HG03135 (cell line): ENCODE results near the gene RARB.

Source experiments
- ATAC-seq: cut with Tn5 transposase; IDR thresholded peaks from one replicate; pipeline ENCODE4 v1.9.1; 2021; ENCODE audit warnings: mild to moderate bottlenecking, moderate library complexity; ENCODE audit not compliant: unreplicated experiment

RARB gene

GRCh38 chr3:25573386-25574171, 145.5 kb downstream of the RARB start:
- ATAC-seq, result no peak

DNA sequence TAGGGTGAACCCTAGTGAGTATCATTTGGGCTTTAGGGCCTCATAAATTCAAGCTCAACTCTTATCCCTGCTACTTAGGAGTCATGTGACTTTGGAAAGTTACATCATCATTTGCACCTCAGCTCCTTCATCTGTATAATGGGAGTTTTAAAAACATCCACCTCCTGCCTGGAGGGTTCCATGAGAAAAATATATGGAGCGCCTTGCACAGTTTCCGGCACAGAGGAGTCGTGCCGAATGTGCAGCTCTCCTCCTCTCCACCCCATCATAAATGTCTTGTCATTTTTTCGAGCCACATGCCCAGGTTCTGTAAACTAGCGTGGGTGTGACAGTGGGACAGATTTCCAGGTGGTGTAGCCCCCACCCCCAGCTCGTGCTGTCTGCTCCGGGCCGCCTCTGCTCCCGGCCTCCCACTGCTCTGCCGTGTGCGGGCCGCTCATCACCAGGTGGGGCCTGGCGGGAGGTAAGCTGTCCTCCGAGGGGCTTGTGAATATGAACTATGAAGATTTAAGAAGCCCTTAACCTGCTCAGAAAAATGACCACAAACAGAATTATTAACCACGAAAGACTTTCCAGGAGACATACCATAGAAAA, 146.2 kb downstream of the RARB start:
- ATAC-seq, result no peak

GRCh38 chr3:25575001-25575400, 146.9 kb downstream of the RARB start:
- ATAC-seq, result no peak

DNA sequence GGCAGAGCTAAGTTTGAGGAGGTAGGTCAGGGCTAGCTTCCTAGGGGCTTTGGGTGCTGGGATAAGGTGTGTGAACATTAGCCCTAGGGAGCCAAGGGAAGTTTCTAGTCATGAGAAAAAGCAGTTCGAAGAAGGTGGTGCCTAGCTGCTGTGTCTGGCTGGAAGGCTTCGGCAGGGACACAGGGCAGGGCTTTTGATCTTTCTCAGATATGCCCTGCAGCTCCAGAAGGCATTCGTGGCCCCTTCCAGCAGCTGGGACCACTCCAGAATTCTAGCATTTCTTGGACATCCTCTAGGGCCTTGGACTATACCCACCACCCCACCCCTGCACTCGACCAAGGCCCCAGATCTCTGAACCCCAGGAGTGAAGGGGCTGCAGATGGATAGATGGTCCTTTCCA, 148.1 kb downstream of the RARB start:
- ATAC-seq, result no peak

DNA sequence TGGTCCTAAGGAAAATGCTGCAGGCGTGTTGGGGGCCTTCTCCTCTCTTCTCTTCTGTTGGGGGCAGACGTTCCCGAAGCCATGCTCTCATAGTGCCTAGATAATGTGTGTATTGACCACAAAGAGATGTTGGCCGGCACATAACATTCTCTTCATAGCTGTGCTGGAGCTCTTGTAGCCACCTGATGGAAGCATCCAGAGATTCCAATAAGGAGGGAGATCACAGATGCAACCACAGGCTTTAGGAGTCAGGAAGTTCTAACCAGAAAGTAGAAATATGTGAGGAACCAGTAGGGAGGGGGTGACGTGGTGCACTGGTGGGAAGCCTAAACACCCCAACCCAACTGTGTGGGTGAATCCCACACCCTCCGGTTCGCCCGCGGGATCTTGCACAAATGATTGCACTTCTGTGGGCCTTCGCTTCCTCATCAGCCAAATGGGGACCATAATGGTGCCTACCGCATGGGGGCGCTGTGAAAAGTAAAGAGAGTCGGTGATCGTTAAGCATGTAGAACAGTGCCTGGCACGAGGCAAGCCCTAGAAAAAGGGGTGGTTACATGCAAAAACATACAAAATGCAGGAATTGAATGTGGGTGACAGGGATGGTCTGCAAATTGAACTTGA, 148.9 kb downstream of the RARB start:
- no peak for ATAC-seq

DNA sequence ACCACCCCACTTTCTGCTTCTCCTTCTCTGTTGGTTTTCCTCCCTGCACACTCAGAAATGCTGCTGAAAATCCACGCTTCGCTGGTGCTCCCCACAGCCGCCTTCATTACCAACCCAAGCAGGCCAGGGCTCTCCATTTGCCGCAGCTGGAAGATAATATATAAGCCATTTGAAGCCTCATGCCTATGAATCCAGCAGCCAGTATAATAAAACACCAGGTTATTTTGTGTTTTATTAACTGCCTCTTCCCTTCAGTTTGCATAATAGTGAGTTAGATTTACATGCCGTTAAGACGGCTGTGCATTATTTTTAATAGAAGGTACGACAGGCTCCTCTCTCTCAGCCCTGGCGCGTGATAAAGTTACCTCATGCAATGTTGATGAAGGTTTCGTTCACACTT, 150.0 kb downstream of the RARB start:
- ATAC-seq, result no peak

DNA sequence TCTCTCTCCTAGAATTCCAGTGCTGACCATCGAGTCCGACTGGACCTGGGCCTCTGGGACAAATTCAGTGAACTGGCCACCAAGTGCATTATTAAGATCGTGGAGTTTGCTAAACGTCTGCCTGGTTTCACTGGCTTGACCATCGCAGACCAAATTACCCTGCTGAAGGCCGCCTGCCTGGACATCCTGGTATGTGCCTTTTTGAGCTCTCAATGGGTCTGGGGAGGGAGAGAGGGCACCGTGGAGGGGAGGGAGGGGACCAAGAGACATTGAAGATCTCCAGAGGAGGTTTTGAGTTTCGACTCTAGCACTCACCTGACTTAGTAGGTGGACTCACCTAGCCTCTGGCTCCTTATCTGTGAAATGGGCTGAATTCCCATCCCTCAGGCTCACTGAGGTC, 152.5 kb downstream of the RARB start:
- ATAC-seq, result no peak

DNA sequence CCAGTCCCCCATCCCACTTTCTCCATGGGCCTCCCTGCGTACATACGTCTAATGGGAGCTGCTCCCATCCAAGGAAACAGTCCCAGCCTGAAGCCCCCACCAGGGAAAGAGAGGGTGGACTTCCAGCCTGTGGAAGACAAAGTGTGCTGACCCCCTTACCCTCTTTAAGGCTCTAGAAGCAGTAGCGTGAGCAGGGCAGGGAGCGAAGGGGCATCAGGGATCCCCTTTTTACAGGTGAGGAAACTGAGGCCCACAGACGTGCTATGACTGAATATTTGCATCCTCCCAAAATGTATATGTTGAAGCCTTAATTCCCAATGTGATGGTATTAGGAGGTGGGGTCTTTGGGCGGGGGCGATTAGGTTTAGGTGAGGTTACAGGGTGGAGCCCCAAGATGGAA, 153.3 kb downstream of the RARB start:
- no peak for ATAC-seq

GRCh38 chr3:25581823-25582222, 153.8 kb downstream of the RARB start:
- ATAC-seq, result no peak

- no peak for ATAC-seq
These were observed 154.2 kb downstream of the RARB start for GRCh38 chr3:25582242-25582641.

GRCh38 chr3:25583343-25583742, 155.3 kb downstream of the RARB start:
- ATAC-seq, result no peak

DNA sequence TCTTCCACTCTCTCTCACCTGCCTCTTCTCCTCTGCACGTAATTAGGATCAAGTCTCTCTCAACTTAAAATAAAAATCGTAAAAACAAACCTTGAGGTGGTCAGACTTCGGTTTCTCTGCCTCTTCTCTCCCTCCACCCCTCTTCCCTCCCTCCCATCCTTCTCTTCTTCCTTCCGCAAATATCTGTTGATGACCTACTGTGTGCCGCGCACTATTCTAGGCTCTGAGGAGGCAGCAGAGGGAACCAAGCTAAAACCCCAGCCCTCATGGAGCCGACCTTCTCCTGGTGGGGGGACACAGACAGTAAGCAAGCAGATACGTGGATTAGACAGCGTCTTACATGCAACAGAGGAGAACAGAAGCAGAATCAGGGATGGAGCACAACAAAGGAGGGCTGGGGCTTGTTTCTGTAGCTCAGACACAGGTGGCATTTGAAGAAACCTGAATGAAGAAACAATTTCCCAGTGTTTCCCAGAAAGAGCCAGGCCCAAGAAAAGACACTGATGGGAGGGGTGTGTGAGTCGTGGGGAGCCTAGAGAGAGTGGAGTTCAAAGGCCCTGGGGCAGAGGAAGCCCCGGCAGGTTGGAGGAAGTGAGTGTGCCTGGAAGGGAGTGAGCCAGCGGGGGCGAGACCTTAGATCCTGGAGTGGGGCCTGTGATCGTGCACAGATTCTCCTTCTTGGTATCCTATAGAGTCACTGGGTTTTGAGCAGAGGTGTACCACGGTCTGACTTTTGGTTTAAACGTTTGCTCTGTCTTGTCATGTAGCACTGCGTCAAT, 156.1 kb downstream of the RARB start:
- ATAC-seq, result no peak

DNA sequence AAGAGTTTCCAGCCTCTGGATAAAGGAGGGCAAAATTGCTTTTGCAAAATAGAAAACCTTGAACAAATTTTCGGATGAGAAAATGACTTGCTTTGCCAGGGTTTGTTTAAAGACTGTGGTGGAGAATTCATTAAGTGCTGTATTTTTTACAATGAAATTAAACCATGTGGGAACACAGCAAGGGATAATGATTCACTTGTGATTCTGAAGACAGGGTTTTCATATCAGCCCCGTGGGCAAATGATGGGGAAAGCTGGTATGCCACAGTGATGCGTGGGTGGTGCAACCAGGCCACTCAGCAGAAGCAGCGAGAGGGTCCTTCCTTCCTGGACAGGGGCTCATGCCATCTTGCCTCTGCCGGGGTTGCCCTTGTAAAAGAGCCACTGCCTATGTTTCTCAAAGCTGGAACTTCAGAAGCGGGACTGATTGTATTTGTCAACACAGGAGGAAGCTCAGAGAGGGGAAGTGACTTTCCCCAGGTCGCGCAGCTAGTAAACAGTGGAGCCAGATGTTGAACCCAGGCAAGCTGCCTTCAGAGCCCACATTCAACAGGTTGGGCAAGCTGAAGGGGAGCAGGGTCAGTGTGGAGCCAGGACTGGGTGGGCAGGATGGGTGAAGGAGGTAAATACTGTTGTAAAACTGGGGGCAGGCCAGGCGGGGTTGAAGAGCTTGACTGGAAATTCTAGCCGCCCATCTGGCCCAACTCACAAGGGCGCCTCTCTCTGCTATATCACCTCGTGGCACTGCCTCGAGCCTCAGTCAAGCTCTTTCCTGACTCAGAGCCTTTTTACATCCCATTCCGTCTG, 157.5 kb downstream of the RARB start:
- ATAC-seq, result no peak

DNA sequence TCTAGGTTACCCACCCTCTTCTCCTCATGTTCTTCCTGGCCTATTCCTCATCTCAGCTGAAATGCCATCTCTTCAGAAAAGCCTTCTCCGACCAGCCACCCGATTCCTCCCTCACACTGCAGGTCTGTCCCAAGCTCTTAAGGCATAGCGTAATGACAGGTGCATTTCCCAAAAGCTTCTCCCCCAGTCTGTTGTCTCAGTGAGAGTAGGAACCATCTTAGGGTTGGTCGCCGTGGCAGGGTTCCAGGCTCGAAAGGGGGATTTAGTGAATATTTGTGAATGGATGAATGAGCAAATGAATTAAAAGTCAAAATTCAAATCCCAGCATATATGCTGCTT, 158.1 kb downstream of the RARB start:
- no peak for ATAC-seq

DNA sequence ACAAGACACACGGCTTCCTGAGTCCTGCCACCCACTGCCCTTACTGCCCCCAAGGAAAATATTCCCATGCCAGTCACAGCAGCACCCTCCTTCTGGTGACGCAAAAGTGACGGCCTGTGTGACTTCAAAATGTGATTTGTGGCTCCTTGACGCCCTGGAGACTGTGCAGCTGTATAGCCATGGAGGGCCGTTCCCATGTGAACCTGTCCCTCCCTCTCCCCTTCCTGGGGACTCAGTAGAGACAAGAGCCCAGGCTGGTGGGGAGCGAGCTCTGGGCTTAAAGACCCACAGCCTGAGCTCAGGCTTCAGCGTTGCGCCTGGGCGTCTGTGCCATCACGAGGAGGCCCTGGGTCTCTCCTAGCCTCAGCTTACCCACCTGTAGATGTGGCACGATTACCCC, 158.5 kb downstream of the RARB start:
- no peak for ATAC-seq

DNA sequence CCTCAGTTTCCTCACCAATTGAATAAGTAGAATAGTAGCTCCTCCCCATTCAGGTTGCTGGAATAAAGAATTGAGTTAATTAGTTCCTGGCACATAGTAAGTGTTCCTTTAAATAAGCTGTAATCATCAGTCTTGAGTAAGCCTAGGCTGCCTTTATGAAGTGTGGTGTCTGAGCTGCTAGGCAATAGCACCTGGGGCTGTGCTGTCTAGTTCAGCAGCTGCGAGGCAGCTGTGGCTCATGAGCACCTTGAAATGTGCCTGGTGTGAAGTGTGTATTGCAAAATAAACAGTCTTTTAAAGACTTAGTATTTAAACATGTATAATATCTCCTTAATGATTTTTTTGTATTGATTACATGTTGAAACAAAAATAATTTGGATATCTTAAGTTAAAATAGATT, 159.0 kb downstream of the RARB start:
- no peak for ATAC-seq

- no peak for ATAC-seq
These were observed 159.5 kb downstream of the RARB start for GRCh38 chr3:25587526-25587925.

DNA sequence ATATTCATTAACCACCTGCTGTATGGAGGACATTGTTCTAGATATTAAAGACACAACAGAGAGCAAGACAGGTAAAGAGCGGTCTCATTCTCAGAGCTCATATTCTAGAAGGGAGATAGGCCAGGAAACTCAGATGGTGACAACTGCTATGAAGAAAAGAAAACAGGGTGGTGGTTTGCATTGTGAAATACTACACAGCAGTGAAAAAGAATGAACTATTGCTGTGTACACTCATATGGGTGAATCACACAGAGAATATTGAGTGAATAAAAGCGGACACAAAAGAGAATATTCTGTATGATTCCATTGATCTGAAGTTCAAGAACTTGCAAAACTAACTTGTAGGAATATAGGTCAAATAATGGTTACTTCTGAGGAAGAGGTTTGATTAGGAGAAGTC, 159.9 kb downstream of the RARB start:
- no peak for ATAC-seq

DNA sequence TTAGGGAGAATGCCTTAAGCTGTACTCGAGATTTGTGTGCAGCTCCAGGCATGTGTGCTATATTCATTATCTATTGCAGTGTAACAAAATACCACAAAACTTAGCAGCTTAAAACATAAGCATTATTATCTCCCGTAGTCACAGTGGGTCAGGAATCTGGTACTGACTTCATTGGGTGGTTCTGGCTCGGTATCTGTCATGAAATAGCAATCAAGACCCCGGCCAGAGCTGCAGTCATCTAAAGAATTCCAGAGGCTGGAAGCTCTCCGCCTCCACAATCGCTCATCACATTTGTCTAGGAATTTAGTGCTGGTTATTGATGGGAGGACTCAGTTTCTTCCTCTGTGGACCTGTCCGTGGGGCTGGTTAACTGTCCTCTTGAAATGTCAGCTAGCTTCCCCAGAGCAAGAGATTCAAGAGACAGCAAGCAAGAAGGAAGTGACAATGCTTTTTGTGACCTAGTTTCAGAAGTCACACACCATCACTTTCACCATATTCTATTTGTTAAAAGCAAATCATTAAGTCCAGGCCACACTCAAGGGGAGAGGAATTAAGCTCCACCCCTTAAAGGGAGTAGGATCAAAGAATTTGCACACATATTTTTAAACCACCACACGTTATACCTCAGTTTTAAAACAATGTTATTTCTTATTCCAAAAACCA, 160.5 kb downstream of the RARB start:
- ATAC-seq, result no peak

DNA sequence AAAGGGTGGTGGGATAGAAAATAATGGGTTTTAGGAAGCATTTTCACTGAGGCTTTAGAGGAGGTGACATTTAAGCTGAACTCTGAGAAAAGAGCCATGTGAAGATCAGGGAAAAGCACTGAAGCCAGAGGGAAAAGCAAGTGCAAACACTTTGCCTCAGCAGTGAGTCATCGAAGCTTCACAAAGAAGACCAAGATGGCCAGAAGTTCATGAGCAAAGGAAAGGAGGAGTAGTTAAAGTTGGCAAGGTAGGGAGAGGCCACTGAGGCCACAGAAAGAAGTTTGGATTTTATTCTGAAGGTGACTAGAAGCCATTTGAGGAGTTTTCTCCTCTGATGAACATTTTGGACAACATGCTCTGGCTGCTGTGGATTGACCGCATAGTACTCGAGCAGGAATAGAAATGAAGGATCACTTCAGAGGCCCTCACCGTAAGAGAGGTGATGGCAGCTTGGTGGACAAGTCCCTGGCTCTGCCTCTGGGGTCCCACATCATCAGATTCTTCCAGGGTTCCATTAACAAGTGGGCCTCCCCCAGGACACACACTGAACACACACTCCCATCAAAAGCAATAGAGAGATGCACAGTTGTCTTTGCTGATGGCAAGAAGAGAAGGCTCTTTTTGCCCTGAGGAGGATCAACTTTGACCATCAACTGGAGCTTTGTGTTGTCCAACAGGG, 161.2 kb downstream of the RARB start:
- no peak for ATAC-seq
